HG03439 (cell line): ENCODE measurements around the gene GUK1.
"Not testable (repeated sequence)": the region's sequence is repeated elsewhere in the genome, so short reads cannot be mapped to it uniquely, and the experiment has no call there.

Experiments
- ATAC-seq: cut with Tn5 transposase; IDR thresholded peaks from one replicate; pipeline ENCODE4 v1.9.1; 2021; ENCODE audit warnings: mild to moderate bottlenecking, moderate library complexity; ENCODE audit not compliant: unreplicated experiment

The GUK1 gene

GRCh38 chr1:228175316-228176023 is 35.4 kb downstream of the GUK1 start:
- ATAC-seq, result no peak

- no peak for ATAC-seq
Observed at GRCh38 chr1:228176024-228176395, 35.9 kb downstream of the GUK1 start.

- no peak for ATAC-seq
Observed at GRCh38 chr1:228176461-228177182, 36.5 kb downstream of the GUK1 start.

- ATAC-seq, result no peak
Observed at GRCh38 chr1:228177183-228177475, 37.0 kb downstream of the GUK1 start.

- no peak for ATAC-seq
Observed at GRCh38 chr1:228177721-228178710, 37.9 kb downstream of the GUK1 start.

GRCh38 chr1:228178737-228179684 is 38.9 kb downstream of the GUK1 start:
- no peak for ATAC-seq

- ATAC-seq, result no peak
Observed at GRCh38 chr1:228180271-228180958, 40.3 kb downstream of the GUK1 start.

- no peak for ATAC-seq
Observed at GRCh38 chr1:228180959-228181644, 41.0 kb downstream of the GUK1 start.

GRCh38 chr1:228181645-228182034 is 41.6 kb downstream of the GUK1 start:
- ATAC-seq, result no peak

GRCh38 chr1:228182296-228183030 is 42.4 kb downstream of the GUK1 start:
- ATAC-seq, result no peak

GRCh38 chr1:228184152-228184551 is 44.1 kb downstream of the GUK1 start:
- no peak for ATAC-seq

GRCh38 chr1:228185641-228185965 is 45.5 kb downstream of the GUK1 start:
- no peak for ATAC-seq

- ATAC-seq, result not testable (repeated sequence)
Observed at GRCh38 chr1:228188249-228188648, 48.2 kb downstream of the GUK1 start.

GRCh38 chr1:228190182-228190581 is 50.1 kb downstream of the GUK1 start:
- ATAC-seq, result no peak

- no peak for ATAC-seq
Observed at GRCh38 chr1:228190778-228191177, 50.7 kb downstream of the GUK1 start.

- ATAC-seq, result no peak
Observed at GRCh38 chr1:228194436-228194835, 54.4 kb downstream of the GUK1 start.

GRCh38 chr1:228194921-228195812 is 55.1 kb downstream of the GUK1 start:
- ATAC-seq, result no peak
